Measurements from ENCODE around the gene LMTK2.
A peak's percentile ranks its signal among the peaks of the same experiment; 100 is the strongest.

Gene LMTK2

DNA sequence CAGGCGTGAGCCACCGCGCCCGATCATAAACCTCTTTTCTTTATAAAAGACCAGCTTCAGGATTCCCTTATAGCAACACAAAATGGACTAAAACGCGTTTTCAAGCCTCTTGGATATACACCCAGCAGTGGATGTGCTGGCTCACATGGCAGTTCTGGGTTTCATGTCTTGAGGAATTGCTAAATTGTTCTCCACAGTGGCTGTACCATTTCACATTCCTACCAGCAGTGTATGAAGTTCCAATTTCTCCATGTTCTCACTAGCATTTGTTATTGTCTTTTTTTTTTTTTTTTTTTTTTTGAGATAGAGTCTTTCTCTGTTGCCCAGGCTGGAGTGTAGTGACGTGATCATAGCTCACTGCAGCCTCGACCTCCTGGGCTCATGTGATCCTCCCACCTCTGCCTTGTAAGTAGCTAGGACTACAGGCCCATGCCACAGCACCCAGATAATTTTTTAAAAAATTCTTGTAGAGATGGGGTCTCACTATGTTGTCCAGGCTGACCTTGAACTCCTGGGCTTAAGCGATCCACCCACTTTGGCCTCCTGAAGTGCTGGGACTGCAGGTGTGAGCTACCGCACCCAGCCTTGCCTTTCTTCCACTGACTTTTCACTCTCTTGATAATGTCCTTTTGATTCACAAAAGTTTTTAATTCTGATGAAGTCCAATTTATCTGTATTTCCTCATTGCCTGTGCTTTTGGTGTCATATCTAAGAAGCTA is 127.9 kb downstream of the LMTK2 start:
- DNase-seq (ENCODE audit: low read depth) = no peak

- DNase-seq (ENCODE audit: low read depth) = no peak
Measured at GRCh38 chr7:98235901-98236300, 129.2 kb downstream of the LMTK2 start.

DNA sequence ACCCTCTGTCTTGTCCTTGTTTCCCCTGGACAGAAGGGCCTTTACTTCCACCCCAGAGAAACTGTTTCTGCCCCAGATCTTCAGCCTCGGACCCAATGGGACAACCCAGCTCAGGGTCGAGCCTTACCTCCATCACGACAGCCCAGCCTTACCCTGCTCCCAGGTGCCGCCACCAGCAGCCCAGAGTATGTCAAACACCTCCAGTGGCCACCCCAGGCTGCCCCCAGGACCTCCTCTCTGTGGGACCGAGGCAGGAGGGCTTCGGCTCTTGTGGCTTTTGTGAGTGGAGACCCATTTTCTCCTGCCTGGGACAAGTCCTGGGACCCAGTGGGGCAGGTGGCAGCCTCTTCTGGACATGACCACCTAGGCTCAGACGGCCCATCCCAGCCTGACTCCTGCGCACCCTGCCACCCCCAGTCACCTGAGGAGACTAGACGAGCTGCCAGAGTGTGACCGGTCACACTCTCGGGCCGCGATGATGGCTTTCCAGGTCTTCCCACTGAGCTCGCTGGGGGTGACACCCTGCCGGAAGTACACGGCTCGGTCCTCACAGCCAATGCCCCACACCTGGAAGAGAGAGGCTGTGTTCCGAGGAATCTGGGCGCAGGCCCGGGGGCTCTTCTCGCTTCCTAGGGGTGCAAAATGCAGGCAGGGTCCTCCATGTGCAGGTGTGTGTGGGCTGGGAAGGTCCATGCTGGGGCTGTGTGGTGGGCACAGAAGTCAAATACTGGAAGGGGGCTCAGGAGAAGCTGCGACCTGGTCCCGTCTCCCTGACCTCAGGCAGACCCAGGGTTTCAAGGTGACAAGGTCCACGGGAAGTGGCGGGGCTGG is 129.9 kb downstream of the LMTK2 start:
- no peak for DNase-seq (ENCODE audit: low read depth)

- DNase-seq (ENCODE audit: low read depth) = no peak
Measured at GRCh38 chr7:98238076-98238475, 131.4 kb downstream of the LMTK2 start.

DNA sequence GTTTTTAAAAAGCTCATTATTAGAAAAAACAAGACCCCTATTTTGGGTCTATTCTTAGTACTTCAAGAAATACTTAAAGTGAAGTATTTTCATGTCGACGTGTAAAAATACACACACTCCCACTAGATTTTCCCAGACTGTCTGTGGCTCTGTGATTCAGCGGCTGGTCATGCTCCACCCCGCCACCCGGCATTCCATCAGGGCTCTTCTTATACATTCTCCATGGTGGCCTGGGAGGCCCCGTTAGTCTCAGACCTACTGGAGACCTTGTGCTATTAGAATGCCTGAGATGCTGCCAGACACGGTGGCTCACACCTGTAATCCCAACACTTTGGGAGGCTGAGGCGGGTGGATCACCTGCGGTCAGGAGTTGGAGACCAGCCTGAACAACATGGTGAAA is 132.3 kb downstream of the LMTK2 start:
- no peak for DNase-seq (ENCODE audit: low read depth)

- no peak for DNase-seq (ENCODE audit: low read depth)
Measured at GRCh38 chr7:98240961-98241673, 134.5 kb downstream of the LMTK2 start.

DNA sequence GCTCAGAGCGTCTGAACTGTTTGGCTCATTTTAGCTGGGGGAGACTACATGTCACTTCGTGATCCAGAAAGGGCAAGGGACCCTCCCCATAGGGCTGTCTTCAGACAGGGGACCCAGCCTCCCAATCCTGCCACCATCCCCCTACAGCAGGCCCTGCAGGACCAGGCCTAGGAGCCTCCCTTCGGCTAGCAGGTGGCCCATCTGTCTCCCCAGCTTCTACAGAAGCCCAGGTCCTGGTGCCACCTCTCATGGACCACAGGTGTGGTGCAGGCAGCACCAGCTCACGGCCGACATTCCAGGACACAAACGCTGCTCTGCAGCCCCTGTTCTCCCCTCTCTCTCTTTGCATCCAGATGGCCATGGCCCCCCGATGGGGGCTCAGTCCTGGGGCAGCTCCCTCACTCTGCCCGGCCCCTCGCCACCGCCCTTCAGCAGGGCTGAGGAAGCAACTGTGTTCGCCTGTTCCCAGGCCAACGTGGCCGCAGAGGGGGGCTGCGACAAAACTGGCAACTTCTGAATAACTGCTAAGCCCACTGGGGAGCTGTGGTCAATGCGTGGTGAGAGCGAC is 135.1 kb downstream of the LMTK2 start:
- DNase-seq (ENCODE audit: low read depth) = no peak

GRCh38 chr7:98242342-98242741 is 135.7 kb downstream of the LMTK2 start:
- no peak for DNase-seq (ENCODE audit: low read depth)

DNA sequence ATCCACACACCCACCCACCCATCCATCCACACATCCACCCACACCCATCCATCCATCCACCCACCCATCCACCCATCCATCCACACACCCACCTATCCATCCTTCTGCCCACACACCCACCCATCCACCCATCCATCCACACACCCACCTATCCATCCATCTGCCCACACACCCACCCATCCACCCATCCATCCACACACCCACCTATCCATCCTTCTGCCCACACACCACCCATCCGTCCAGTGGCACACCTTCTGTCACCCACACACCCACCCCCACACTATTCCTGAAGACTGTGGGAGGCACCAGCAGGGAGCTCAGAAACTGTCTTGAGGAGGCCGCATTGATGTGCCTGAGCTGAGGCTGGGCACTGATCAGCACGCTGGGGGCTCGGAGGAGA is 136.3 kb downstream of the LMTK2 start:
- no peak for DNase-seq (ENCODE audit: low read depth)

GRCh38 chr7:98244871-98245270 is 138.2 kb downstream of the LMTK2 start:
- DNase-seq (ENCODE audit: low read depth) = no peak

DNA sequence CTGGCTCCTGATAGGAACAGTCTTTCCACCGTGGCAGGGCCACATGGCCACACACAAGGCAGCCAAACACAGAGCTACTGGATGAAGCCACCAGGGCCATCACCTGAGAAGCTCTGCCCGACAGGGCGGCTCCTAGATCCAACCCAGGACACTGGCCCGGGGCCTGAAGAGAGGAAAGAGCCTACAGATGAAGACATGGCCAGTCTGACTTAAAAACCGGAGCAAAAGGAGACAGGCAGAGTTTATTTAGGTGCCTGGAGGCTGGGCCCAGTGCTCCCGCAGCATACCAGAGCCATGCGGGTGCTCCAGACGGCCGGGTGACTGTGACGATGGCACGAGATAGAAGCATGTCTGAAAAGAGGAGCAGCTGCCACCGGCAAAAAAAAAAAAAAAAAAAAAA is 141.5 kb downstream of the LMTK2 start:
- DNase-seq (ENCODE audit: low read depth) = no peak

- DNase-seq (ENCODE audit: low read depth) = no peak
Measured at GRCh38 chr7:98249106-98249505, 142.4 kb downstream of the LMTK2 start.

GRCh38 chr7:98250789-98251188 is 144.1 kb downstream of the LMTK2 start:
- no peak for DNase-seq (ENCODE audit: low read depth)

DNA sequence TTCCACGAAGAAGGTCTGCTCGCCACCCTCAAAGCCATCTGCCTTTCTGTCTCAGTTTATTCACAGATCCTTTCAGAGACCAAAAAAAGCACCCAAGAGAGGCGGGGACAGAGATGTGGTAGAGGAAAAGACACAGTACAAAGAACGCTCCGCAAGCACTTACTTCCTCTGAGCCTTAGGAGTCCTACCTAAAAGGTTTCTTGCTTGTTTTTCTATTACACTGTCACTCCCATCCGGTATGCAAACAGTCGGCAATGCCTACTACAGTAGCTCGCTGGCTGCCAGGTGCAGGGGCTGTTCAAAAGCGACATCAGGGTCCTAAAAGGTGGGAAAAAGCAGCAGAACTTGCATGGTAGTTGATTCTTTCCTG is 144.6 kb downstream of the LMTK2 start:
- DNase-seq (ENCODE audit: low read depth) = no peak

GRCh38 chr7:98251601-98252424 is 145.2 kb downstream of the LMTK2 start, which contains the start of gene TECPR1:
TSS of gene TECPR1 (minus strand) at chr7:98252232. CDS start at chr7:98246146, 6,086 bp downstream.
- peak; percentile 87 for DNase-seq (ENCODE audit: low read depth)

DNA sequence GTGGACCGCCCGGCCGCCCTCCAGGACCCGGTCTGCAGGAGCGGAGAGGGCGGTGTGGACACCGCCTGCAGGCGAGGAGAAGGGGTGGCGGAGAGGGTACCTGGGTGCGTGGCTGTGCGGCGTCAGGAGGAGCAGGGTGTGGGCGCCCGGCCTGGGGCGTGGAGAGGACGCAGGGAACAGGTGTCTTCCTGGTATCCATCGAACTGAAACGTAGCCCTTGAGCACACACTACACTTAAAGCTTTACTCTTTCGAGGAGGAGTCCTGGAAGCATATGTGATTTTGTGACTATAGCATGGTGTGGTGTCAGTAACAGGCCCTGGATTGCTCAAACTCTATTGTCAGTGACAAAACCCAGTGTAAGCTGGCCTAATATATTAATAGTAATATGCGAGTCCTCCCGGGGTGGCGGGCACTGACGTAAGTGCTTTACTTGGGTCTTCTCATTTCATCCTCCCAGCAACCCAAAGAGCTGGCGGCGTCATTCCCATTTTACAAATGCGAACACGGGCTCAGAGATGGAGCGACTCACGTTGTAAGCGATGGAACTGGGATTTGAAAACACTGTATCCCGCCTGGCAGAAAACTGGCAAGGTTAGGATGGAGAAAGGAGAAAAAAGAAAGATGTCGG is 145.9 kb downstream of the LMTK2 start:
- DNase-seq (ENCODE audit: low read depth) = no peak

DNA sequence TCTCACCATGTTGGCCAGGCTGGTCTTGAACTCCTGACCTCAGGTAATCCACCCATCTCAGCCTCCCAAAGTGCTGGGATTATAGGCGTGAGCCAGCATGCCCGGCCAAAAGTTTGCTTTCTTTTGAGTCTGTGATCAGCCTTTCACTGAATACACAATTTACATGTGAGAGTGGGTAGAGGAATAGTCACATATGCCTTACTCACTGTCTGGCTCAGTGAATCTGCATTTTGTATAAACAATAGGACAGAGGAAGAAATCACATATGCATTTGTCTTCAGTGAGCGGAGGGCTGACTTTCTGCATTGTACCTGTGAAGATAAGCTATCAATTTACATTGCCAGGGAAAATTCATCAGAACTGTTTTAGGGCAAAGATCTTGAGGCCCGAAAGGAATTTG is 147.9 kb downstream of the LMTK2 start:
- DNase-seq (ENCODE audit: low read depth) = no peak

GRCh38 chr7:98254951-98255610 is 148.4 kb downstream of the LMTK2 start:
- DNase-seq (ENCODE audit: low read depth) = no peak

DNA sequence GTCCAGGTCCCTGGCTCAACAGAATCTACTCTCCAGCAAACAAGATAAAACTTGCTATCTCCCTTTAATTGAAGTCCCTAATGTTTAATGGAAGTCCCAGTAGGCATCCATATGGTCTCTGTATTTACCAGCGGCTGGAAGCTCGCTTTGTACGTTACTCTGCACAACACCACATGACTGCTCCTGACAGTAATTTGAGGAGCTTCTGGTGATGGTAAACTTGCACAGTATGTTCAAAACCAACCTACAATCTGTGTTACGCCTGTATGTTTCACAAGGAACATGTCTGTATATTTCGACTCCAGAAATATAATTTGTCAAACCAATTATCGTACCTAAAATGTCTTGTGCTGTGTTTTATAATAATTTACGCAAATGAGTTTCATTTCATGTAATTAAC is 149.8 kb downstream of the LMTK2 start:
- DNase-seq (ENCODE audit: low read depth) = no peak

DNA sequence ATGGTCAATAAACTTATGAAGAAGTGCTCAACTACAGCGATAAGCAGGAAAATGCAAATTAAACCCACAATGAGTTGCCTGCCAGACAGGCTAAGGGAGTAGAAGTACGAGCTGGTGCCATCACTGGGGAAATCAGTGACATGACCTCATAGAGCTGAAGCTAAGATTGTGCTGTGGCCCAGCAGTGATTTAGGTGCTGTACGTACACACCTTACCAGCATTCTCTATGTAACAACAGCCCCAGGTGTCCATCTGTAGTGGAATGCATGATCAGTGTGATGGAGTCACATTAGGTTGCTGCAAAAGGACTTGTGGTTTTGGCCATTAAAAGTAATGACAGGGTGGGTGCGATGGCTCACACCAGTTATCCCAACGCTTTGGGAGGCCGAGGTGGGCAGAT is 151.0 kb downstream of the LMTK2 start:
- DNase-seq (ENCODE audit: low read depth) = no peak

All from activated T-cell treated with anti-CD3 and anti-CD28 coated beads for 48 hours (primary cell).